ENCODE results near the gene VWA3A.
"Not testable (repeated sequence)": the region's sequence is repeated elsewhere in the genome, so short reads cannot be mapped to it uniquely, and the experiment has no call there.

The VWA3A gene, protein sequence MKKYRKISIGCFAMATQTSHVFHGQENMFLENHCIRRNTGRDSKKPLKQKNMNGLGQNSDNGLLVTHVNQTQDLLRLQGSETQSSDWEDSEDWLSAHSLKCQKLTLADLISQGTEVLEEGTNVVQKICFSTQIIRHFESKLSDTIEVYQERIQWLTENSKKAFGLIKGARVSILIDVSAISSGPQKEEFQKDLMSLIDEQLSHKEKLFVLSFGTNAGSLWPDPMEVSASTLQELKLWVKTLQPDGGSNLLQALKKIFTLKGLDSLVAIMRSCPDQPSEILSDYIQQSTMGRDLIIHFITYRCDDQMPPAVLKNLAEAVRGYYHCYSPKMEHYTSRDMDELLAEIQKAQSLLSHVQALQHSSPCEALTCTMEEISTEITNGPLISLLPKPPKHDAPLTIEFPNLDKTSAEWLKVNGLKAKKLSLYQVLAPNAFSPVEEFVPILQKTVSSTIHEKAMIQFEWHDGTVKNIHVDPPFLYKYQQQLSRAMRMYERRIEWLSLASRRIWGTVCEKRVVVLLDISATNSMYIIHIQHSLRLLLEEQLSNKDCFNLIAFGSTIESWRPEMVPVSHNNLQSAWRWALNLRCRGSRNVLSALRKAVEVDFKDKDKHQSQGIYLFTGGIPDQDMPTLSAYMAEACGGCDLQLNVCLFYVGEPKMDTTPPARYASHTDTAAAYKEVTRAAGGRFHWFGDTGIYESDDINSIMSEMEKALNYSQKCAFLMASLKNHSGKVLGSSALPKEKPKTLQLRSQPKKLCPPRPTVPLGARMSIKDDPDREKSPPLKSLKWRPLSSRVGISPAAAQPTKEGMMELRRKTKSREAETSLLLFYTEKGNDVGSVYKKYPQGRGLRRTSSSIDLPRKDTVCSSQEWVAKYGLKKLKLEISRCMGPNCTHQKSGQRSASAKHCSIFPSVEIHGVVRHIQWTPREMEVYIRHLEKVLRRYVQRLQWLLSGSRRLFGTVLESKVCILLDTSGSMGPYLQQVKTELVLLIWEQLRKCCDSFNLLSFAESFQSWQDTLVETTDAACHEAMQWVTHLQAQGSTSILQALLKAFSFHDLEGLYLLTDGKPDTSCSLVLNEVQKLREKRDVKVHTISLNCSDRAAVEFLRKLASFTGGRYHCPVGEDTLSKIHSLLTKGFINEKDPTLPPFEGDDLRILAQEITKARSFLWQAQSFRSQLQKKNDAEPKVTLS

DNA sequence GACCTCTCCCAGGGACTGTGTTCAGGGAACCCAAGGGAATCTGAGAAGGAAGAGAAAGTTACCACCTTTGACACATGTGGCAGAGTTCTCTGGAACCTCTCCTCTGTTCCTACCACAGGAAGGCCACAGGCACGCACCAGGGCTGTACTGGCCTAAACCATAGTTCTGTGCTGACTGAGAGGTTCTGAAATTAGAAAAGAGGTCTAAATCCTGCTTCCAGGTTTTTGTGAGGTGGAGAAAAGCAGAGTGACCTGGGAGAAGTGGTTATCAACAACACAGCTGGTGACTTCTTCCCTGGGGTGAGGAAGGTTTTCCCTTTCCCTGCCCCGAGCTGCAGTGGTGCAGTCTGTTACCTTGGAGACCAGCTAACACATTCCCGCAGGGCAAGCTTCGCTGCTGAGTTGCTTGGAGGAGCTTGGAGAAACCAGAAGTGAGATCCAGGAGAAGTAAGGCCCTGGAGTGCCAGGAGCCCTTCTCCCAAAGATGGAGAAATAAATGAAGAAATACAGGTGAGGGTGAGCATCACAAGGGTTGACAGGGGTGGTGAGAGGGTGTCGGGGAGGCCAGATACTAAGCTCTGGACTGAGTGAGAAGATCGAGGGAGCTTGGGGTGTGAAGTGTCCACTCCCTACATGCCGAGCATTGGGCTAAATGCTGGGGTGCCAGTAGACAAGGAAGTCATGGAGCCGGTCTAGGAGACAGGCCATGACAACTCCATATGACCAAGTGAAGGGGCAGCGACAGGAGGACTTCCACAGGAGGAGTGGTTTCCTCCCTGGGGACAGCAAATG is at the start of gene VWA3A:
VWA3A (plus strand) TSS at position 399 of the 791 bp plus-strand sequence; CDS start at position 496, 97 bp downstream.
- DNase-seq = no peak

DNA sequence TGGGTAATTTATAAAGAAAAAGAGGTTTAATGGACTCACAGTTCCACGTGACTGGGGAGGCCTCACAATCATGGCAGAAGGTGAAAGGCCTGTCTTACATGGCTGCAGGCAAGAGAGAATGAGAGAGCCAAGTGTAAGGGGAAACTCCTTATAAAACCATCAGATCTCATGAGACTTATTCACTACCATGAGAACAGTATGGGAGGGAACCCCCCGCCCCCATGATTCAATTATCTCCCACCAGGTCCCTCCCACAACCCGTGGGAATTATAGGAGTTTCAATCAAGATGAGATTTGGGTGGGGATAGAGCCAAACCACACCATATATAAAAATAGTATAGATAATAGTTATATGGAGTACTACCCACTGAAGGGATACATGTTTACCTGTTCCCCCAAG is 48.5 kb upstream of the VWA3A start:
- not testable (repeated sequence) for DNase-seq

DNA sequence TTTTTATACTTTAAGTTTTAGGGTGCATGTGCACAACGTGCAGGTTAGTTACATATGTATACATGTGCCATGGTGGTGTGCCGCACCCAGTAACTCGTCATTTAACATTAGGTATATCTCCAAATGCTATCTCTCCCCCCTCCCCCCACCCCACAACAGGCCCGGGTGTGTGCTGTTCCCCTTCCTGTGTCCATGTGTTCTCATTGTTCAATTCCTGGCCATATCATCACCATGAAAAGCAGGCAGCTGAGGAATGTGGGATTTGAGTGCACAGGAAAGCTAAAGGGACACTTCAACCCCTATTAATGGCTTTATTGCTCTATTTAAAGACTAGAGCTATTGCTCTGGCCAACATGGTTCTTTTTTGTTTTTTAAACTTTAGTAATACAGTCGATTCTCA is 46.5 kb upstream of the VWA3A start:
- DNase-seq = not testable (repeated sequence)

DNA sequence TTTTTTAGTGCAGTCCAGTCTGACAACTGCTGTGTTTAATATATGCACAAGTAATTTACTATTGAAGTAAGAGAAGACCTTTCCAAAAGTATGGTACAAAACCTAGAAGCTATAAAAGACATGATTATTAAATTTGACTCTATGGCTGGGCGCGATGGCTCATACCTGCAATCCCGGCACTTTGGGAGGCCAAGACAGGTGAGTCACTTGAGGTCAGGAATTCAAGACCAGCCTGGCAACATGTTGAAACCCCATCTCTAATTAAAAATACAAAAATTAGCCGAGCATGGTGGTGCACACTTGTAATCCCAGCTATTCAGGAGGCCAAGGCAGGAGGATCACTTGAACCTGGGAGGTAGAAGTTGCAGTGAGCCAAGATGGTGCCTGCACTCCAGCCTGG is 41.4 kb upstream of the VWA3A start:
- no peak for DNase-seq

DNA sequence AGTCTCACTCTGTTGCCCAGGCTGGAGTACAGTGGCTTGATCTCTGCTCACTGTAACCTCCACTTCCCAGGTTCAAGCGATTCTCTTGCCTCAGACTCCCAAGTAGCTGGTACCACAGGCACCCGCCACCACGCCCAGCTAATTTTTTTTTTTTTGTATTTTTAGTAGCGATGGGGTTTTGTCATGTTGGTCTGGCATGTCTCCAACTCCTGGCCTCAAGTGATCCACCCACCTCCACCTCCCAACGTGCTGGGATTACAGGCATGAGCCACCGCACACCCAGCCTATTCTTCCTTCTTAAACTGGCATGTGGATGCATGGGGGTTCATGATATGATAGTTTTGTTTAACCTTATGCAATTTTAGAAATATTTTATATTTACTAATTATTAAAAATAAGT is 39.4 kb upstream of the VWA3A start:
- DNase-seq = no peak

DNA sequence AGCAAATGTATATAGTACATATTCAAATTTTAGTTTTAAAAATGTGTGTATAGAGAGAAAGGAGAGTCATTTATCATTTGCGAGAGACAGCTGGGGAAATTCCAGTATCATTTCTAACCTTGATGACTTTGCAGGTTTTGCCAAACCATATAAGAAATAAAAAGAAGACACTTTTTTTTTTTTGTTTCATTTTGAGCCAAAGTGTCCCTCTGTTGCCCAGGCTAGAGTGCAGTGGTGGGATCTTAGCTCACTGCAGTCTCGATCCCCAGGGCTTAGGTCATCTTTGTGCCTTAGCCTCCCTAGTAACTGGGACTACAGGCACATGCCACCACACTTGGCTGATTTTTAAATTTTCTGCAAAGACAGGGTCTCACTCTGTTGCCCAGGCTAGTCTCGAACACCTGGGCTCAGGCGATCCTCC is 38.4 kb upstream of the VWA3A start:
- DNase-seq = no peak

DNA sequence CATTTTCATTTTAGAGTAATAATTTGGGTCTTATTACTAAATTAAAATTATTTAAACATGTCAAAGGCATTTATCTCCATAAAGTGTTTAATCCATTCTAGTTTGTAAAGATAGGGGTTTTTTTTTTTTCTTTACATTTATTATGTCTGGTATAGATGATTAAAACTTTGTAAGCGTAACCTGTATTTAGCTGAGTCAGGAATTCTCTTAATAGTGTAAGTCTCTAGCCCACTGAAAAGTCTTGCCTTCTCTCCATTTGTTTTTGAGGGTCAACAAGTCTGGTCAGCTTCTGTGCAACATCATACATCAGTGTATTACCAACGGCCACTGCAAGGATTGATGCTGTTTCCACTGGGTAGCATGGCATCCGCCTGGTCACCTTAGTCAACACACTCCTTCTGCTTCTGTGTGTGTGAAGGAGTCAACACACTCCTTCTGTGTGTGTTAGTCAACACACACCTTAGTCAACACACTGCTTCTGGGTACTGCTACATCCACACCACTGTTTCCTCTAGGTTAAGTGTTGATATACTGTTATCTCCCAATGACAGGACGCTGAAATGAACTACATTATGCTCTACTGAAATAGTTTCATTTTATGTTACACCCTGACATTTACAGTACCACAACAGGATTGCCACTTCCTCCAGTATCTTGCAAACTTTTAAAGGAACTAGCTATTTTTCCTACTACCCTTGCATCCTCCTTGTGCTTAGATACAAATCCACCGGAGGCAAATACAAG is 37.3 kb upstream of the VWA3A start:
- DNase-seq = no peak

DNA sequence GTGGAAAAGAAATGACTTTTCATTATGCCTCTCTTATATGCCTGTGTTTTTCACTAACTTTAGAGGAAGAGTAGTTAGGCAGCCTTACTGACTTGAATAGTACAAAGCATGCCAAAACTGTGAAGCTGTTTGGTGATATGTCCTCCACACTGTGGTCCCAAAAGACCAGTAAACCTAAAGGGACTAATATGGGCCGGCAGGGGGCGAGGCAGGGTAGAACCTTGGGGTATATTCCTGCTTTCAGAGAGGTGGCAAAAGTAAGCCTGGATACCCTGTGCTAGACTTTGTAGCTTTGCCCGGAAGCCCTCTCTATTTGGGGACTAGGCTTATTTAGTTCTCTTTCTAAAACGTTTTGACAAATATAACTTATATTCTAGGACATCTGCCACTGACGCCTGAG is 36.5 kb upstream of the VWA3A start:
- DNase-seq = no peak

DNA sequence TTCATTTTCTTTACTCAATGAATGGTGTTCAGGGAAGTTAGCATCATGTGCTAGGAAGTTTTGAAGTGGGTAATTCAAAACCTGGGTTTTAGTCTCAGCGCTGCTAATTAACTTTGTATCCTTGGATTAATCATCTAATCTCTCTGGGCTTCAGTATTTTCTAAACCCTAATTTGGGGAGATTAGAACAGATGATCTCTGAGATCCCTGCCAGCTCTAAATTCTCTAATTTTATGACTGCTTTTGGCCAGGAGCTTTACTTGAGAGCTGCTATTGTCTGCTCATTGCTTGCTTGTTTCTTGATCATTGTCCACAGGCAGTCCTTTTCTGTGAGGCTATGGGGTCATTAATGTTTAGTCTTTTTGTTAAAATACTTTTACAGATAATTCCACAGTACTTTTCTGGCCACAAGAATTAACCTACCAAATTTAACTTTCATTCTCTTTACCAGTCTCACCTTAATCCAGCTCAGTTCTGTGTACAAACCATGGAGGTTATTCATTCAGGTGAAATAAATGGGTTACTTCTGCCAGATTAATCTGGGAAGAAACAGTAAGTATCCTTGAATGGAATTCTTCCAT is 28.4 kb upstream of the VWA3A start:
- no peak for DNase-seq

DNA sequence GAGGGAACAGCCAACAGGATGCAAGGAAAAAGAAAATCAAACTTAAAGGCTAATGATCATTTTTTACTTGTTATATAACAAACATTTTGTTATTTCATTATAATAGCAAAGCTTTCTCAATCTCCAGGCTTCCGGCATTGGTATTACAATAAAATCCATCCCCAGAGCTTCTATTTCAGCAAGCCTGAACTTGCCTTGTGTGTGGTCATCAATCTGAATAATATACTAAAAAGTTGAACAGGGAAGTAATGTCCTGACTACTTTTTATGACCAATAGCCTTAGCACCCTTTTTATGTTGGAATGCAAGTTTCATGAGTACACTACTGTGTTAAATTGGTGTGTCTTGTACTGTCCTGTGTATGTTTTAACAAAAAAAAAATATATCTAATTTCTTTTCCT is 27.1 kb upstream of the VWA3A start:
- DNase-seq = no peak

DNA sequence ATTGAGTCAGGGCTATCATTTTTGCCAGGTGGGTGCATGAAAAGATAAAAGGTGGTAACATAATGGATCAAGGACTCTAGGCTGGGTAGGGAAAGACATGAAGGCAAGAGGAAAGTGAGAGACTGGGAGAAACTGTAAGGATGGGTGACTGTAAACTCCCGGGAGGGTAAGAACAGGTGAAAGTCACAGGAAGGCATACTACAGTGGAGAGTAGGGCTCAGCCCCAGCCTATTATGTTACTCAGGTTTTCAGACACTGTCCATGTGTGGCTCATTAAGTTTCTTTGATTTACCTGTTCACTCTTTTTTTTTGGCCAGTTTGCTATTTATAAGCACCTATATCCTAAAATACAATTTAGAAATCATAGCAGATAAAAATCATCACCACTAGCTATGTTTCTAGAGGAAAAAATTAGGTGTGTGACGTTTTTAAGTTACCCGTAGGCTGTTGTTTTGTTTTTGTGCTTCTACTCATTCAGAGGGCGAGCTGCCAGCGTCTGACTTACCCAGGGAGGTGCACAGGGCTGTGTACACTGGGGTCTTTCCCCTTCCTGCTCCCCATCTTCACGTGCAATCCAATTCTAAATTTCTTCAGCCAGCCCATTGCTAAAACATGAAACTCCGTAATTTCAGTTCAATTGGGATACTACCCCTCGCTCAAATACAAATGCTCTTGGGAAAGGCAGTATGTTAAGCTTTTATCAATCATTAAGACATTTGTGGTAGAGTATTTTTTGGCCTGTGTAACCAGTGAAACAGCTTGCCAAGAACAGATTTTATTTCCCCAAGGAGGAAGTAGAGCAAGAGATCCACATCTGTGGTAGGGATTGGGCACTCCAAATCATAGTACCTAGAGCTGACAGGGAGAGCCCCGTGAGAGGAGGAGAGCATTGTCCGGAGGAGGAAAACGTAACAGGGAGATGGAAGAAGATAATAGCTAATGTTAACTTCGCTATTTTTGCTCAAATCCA is 21.7 kb upstream of the VWA3A start:
- peak; percentile 54 for DNase-seq

DNA sequence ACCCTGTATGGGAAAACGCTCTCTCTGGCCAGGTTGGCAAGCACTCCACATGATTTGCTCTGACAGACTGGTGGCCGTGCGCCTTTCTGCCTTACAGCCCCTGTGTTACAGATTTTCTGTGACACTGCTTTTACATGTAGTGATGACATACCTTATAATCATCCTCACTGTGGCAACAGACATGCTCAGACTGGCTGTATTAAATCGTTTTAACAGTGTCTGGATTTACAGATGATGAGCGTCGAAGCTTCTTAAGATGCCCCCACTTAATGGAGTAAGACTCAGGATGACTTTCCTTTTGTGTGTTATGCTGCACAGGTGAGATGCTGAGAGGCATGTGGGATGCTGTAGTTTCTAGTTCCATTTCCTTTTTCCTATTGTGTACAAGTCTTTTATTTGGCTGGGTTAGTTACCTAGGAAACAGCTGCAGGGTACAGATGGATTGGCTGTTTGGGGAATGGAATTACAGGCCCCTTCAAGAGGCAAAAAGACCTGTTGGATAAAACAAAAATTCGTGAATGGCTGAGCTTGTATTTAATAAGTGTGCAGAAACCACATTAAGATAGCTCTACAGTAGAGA is 20.9 kb upstream of the VWA3A start:
- DNase-seq = no peak

DNA sequence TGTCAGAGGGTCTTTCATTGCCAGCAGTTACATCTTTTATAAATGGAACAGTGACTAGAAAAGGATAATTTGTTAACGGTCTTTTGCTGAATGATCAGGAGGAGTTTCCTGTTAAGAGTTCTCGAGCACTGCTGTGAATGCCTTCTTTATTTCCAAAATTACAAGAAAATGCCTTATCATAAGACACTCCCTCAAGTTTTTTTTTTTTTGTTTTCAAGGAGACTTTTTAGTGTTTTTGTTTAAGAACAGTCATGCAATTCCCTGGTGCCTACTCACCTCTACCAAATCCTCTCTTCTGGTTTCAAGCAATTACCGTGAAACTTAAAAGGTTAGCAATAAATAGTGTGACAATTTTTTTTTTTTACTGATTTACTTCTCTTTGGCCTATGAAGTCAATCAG is 19.0 kb upstream of the VWA3A start:
- DNase-seq = no peak

DNA sequence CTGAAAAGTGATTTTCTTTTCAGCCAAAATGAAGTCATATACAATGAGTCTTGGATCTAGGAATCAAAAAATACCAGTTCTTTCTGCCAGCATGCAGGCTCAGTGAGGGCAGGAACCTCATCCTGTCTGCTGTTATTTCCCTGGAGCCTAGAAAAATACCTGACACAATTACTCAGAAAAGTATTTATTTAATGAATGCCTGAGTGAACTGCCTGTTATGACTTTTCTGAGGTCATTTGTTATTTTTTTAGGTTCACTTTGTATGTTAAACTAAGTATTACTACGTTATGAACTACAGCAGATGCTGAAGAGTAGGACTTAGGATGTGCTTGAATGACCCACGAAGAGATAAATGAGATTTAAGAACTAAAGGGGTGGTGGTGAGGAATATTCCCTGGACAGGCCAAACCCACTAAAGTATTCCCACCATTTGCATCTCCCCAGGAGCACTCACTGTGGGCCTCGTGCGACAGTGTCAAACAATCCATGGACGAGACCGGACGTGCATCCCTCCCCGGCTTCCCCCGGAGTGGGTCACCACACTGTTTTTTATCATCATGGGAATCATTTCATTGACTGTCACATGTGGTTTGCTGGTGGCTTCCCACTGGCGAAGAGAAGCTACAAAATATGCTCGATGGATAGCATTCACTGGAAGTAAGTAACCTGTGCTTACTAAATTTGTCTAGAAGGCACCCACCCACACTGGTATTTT is 17.1 kb upstream of the VWA3A start:
- DNase-seq = no peak

DNA sequence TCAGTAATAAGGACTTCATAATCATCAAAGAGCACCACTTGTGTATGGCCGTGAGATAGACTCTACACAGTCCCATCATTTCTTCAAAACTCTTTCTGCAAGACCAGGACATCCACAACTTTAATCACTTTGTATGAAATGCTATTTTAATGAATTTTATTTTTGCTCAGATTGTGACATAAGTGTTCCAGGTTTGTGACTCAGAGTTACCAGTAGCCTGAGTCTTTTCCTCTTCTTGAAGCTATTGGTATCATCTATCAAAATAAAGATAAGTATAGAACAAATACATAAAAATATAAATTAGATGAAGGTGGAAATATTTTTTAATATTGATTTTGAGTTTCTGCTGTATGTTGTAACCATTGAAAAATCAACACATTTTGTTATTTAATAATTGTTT is 16.6 kb upstream of the VWA3A start:
- DNase-seq = no peak

DNA sequence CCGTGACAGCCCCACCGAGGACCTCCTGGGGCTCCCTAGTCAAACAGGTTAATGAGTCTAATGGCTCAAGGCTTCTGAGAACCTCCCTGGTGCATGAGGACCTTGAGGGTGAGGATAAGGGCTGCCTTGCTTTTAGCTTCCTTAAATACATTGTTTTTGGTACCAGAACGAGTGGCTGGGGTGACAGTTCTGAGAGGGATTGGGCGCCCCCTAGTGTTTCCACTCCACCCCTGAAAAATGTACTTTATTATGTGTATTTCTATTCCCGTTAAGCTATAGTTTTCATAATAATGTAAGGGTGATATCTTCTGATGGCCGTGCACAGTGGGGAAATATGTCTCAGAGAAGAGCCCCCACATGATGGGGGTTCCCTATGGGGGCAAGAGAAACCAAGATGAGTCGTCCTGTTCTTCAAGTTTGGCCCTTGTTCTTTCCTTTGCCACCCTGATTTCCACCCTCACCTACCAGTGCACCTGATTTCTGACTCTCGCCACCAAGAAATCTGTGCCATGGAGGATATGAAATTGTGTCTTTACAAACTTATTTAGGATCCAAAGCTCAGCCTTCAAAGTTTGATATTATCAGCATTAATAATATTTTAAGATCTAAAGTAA is 14.5 kb upstream of the VWA3A start:
- DNase-seq = peak; percentile 6

DNA sequence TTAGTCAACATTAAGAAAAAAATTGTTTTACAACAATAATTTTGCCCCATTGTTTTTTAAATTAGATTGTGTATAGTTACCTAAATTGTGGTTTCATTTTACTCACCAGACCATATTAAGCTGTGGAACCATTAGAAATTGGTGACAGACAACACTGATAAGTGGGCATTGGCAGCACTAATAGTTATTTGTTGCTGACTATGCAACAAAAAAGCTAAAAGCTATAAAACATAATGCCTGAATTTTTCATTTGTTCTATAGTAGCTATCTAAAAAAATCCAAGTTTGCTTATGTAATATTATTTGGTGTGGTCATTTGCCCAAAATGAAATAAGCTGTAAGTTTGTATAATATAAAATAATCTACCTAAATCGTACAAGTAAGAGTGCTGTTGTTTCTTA is 13.7 kb upstream of the VWA3A start:
- DNase-seq = no peak

DNA sequence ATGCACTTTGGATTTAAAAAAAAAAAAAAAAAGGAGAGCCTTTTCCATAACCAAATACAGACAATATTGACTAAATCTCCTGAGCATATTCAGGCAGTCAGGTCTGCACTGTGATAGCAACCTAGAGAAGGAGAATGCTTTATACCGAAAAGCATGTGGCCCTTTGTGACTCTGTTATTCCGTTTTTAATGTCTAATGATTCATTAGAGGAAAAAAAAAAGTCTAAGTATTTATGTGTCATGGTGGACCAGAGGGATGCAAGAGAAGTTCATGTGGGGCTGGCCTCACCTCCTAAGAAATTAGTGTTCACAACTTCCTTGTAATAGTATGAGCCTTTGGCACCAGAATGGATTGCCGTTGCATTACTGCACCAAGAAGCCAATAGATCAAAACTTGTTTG is 11.3 kb upstream of the VWA3A start:
- DNase-seq = no peak

DNA sequence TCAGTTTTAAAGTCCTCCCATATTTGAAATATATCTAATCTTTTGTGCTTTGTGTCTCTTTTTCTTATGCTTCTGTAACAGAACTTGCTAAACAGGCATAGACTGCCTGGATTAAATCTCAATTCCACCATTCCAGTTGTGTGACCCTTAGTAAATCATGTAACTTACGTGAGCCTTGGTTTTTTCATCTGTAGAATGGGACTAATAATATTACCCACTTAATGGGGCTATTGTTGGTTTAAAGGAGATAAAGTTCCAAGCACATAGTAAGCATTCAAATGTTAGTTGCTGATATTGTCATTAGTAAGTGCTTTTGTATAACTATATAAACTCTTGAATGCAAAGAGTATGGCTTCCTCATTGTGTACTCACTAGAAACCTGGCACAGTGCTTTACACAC is 5.9 kb upstream of the VWA3A start:
- no peak for DNase-seq

All from DMS 273 treated with DMSO at 0.1 percent for 48 hours (cell line).